Endothelial cell of umbilical vein (primary cell): Measurements from ENCODE around the gene NEU4. TPM values are rescaled to one million over a fixed set of nuclear protein-coding genes. Genes with fewer than 3 reads are reported as not detected.

Experiments
- BruUV-seq: library from RNA; stranded (reverse); fragments of 400-500 nt; replicated peaks from 2 replicates; lab custom pipeline; 2021; lab: Mats Ljungman, UMichigan
- CTCF ChIA-PET: fragments of 300-600, 350-600 bp; sonication (Branson Sonifier 250); formaldehyde crosslinking; loops from one replicate; lab custom pipeline; 2021; ENCODE audit warnings: antibody characterized with exemption, inconsistent platforms; lab: Charles Lee
- POLR2A ChIA-PET: fragments of 300-600, 350-600 bp; sonication (Branson Sonifier 250); formaldehyde crosslinking; loops from one replicate; lab custom pipeline; 2021; ENCODE audit warnings: antibody characterized with exemption, inconsistent platforms; lab: Charles Lee
- DNase-seq: peaks from one replicate; pipeline ENCODE4 v3.0.0-alpha.2; 2011; ENCODE audit warnings: low read depth, low spot score
- FAIRE-seq: peaks from 2 replicates; lab custom pipeline; 2011; peaks lifted over from hg19 to GRCh38; lab: Jason Lieb, UNC
- H2AFZ ChIP-seq: 2 replicates; pipeline ENCODE4 v1.6.0; 2012; ENCODE audit warnings: low read depth, low read length, control low read depth, inconsistent platforms
- H3K27ac ChIP-seq: 2 replicates; pipeline ENCODE4 v1.5.1; 2011; ENCODE audit warnings: low read depth, mild to moderate bottlenecking, control low read depth, low read length, moderate library complexity; ENCODE audit not compliant: insufficient read depth
- H3K27me3 ChIP-seq, 2 experiments: 2 replicates each; pipeline versions ENCODE4 v1.6.0 to v1.6.1; 2011; ENCODE audit warnings: low read length in 2 of 2, mixed read lengths in 1 of 2; ENCODE audit not compliant: control insufficient read depth in 2 of 2, insufficient read depth in 2 of 2
- H3K36me3 ChIP-seq, 2 experiments: 2 replicates in 1 of 2; 3 replicates in 1 of 2; pipeline ENCODE4 v1.5.1; 2011; ENCODE audit warnings: low read length in 2 of 2, mild to moderate bottlenecking in 1 of 2, moderate library complexity in 1 of 2; ENCODE audit not compliant: control insufficient read depth in 2 of 2, insufficient read depth in 2 of 2; ENCODE audit errors: extremely low read depth in 1 of 2
- H3K4me1 ChIP-seq: 3 replicates; pipeline ENCODE4 v1.5.1; 2011; ENCODE audit warnings: mild to moderate bottlenecking, low read length; ENCODE audit not compliant: control insufficient read depth, insufficient read depth; ENCODE audit errors: extremely low read depth
- H3K4me2 ChIP-seq: 2 replicates; pipeline ENCODE4 v1.6.1; 2011; ENCODE audit warnings: low read length, control low read depth, mixed read lengths; ENCODE audit not compliant: insufficient read depth
- H3K4me3 ChIP-seq, 3 experiments: fragments of 200-600 bp in 1 of 3; sonication (generic), shearing (Covaris generic) in 1 of 3; replicated peaks in 1 of 3; 2 replicates each; pipeline ENCODE4 v1.5.1; 2011 to 2016; ENCODE audit warnings: control low read depth in 3 of 3, low read length in 3 of 3, mild to moderate bottlenecking in 2 of 3, inconsistent platforms in 1 of 3, low read depth in 1 of 3, moderate library complexity in 1 of 3; ENCODE audit not compliant: insufficient read depth in 1 of 3
- H3K79me2 ChIP-seq: 2 replicates; pipeline ENCODE4 v1.6.0; 2012; ENCODE audit warnings: low read length, inconsistent platforms; ENCODE audit not compliant: control insufficient read depth, insufficient read depth
- H3K9ac ChIP-seq: replicated peaks from 2 replicates; pipeline ENCODE3; 2011; ENCODE audit warnings: low read length, control low read depth; ENCODE audit not compliant: insufficient read depth; ENCODE audit errors: extremely low read depth
- H3K9me1 ChIP-seq: replicated peaks from 3 replicates; pipeline ENCODE4 v1.6.0; 2011; ENCODE audit warnings: mild to moderate bottlenecking, low read length; ENCODE audit not compliant: control insufficient read depth, insufficient read depth; ENCODE audit errors: extremely low read depth
- H3K9me3 ChIP-seq: replicated peaks from 2 replicates; pipeline ENCODE4 v1.5.1; 2012; ENCODE audit warnings: low read length, inconsistent platforms; ENCODE audit not compliant: control insufficient read depth, insufficient read depth
- H4K20me1 ChIP-seq: replicated peaks from 2 replicates; pipeline ENCODE3; 2011; ENCODE audit warnings: mild to moderate bottlenecking, low read length; ENCODE audit not compliant: control insufficient read depth, insufficient read depth; ENCODE audit errors: extremely low read depth
- EZH2 ChIP-seq: IDR thresholded peaks from 2 replicates; pipeline ENCODE4 v1.6.1; 2012; ENCODE audit warnings: borderline replicate concordance, low read depth, mild to moderate bottlenecking, moderate library complexity, low read length, inconsistent platforms; ENCODE audit not compliant: severe bottlenecking
- FOS ChIP-seq: IDR thresholded peaks from 2 replicates; pipeline ENCODE4 v1.6.1; 2011; ENCODE audit warnings: mild to moderate bottlenecking, low read length, moderate library complexity, borderline replicate concordance; ENCODE audit not compliant: insufficient read depth
- JUN ChIP-seq: IDR thresholded peaks from 2 replicates; pipeline ENCODE4 v1.6.1; 2011; ENCODE audit warnings: borderline replicate concordance, low read depth; ENCODE audit not compliant: insufficient read length, insufficient read depth
- MYC ChIP-seq: IDR thresholded peaks from one replicate; pipeline ENCODE4 v1.6.1; 2011; ENCODE audit warnings: mild to moderate bottlenecking, low read depth, low read length
- POLR2A ChIP-seq: IDR thresholded peaks from 2 replicates; pipeline ENCODE4 v1.6.1; 2012; ENCODE audit warnings: low read depth, mild to moderate bottlenecking, control low read depth, low read length
- dilution Hi-C: fragments of 300-500 bp; cut with MboI; formaldehyde crosslinking; loops from one replicate; pipeline ENCODE4 v1.15.0; 2019; ENCODE audit warnings: low sequenced_read_pairs; ENCODE audit not compliant: extremely low pct_ligation_motif_present
- intact Hi-C: fragments of 100-400 bp; cut with micrococcal nuclease; formaldehyde crosslinking; loops from one replicate; pipeline ENCODE4 v1.10.0; 2022
- polyA plus RNA-seq, 4 experiments: library from polyadenylated mRNA; depleted of rRNA in 3 of 4; stranded (reverse) in 3 of 4; unstranded in 1 of 4; fragments of >200 nt; gene quantifications; 2 replicates each; pipeline versions ENCODE4 v1.2.1 to v1.2.3, GENCODE V29; 2011 to 2012; ENCODE audit warnings: missing spikeins in 1 of 4
- total RNA-seq: library from RNA; stranded (reverse); gene quantifications from 2 replicates; pipeline ENCODE4 v1.2.3, GENCODE V29; 2021
- TF ChIP-seq, protein P1 (sequence below), 2 donors: IDR thresholded peaks; 1 replicate in 1 of 2; 2 replicates in 1 of 2; pipeline ENCODE4 v1.5.1; 2011; ENCODE audit warnings: low read length in 2 of 2, mild to moderate bottlenecking in 2 of 2, moderate library complexity in 2 of 2, control low read depth in 1 of 2, inconsistent platforms in 1 of 2, low read depth in 1 of 2; ENCODE audit not compliant: insufficient read depth in 1 of 2; ENCODE audit errors: extremely low read depth in 1 of 2
- TF ChIP-seq, protein P2 (sequence below): IDR thresholded peaks from 2 replicates; pipeline ENCODE4 v1.6.1; 2011; ENCODE audit not compliant: insufficient read depth, insufficient read length

The NEU4 gene
- total and polyA plus RNA-seq, 2 donors (not counting 3 experiments of a cell fraction or from before 2014, with no cell fraction given), result not detected

DNA sequence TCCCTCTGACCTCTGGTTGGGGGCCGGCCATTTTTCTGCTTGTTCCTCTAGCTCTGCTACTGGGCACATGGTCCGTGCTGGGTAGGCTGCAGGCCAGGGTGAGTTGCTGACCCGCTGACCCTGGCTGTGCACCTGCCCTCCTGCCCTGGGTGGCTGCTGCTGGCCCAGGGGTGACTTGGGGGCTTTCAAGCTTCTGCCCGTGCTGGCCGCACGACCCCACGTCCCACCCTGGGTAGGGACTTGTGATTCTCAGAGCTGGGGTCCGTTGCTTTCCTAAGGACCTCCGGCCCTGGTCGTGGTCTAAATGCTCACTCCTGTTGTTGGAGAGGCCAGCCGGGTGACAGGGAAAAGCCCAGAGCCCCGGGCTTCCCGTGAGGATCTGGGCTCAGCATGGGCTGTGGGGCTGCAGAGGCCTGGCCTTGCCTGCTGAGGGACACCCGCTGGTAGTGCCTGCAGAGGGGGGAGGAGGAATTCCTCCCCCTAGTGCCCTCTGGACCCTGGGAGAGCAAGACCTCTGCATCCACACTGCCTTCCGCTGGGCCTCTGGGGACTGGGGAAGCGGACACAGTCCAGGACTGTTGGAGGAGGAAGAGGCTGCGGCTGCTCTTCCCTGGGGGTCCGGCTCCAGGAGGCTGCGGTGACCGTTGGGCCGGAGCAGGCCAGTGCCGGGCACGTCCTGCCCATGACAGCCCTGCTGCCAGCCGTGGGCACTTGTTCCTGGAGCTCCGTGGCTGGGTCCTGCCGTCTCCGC, 38.6 kb upstream of the NEU4 start:
- no peak for FAIRE-seq
- peaks cover 5% of the 10 kb centered on the region for H3K4me1 ChIP-seq
- H3K9me3 ChIP-seq, result no peaks in the 10 kb centered on the region
- TF ChIP-seq POLR2A (no peak), EZH2 (no peak), MYC (no peak), JUN (no peak), FOS (no peak)
- TF ChIP-seq, protein P1, sequence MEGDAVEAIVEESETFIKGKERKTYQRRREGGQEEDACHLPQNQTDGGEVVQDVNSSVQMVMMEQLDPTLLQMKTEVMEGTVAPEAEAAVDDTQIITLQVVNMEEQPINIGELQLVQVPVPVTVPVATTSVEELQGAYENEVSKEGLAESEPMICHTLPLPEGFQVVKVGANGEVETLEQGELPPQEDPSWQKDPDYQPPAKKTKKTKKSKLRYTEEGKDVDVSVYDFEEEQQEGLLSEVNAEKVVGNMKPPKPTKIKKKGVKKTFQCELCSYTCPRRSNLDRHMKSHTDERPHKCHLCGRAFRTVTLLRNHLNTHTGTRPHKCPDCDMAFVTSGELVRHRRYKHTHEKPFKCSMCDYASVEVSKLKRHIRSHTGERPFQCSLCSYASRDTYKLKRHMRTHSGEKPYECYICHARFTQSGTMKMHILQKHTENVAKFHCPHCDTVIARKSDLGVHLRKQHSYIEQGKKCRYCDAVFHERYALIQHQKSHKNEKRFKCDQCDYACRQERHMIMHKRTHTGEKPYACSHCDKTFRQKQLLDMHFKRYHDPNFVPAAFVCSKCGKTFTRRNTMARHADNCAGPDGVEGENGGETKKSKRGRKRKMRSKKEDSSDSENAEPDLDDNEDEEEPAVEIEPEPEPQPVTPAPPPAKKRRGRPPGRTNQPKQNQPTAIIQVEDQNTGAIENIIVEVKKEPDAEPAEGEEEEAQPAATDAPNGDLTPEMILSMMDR (IDR thresholded peaks at IDR 0.05; ENCODE audit: extremely low read depth in 1 of 2, insufficient read depth in 1 of 2, low read depth in 1 of 2, low read length in 2 of 2), result no peak
- TF ChIP-seq, protein P2, sequence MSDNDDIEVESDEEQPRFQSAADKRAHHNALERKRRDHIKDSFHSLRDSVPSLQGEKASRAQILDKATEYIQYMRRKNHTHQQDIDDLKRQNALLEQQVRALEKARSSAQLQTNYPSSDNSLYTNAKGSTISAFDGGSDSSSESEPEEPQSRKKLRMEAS, result no peak
- intact Hi-C loops, result no loop called here
- no peak overlapping the region for H2AFZ ChIP-seq
- no TSS peak for BruUV-seq
- no peaks in the 10 kb centered on the region for H4K20me1 ChIP-seq
- ChIA-PET POLR2A (no interaction called here), CTCF (no interaction called here)
- dilution Hi-C loops, result no loop called here
- peaks cover 0 to 2% of the 10 kb centered on the region in 2 experiments for H3K36me3 ChIP-seq
- no peaks in the 10 kb centered on the region for H3K27me3 ChIP-seq
- H3K9me1 ChIP-seq, result no peaks in the 10 kb centered on the region
- H3K27ac ChIP-seq, result no peak overlapping the region
- no peak overlapping the region for H3K4me2 ChIP-seq
- no peak for DNase-seq
- H3K9ac ChIP-seq, result no peak overlapping the region
- no peaks in the 10 kb centered on the region for H3K79me2 ChIP-seq
- no peak overlapping the region for H3K4me3 ChIP-seq
